Omental fat pad (tissue), 4 donors: ENCODE measurements around the gene PTPRG. TPM values are rescaled to one million over a fixed set of nuclear protein-coding genes. Genes with fewer than 3 reads are reported as not detected.

Experiments used
- ATAC-seq: fragments of 150-250 bp; one replicate; pipeline ENCODE4 v1.9.1; 2016; ENCODE audit warnings: mild to moderate bottlenecking, moderate library complexity; ENCODE audit not compliant: low FRiP score
- DNase-seq: peaks from one replicate; pipeline ENCODE4 v3.0.0-alpha.2; 2019; ENCODE audit warnings: low spot score
- total RNA-seq, 4 donors: library from RNA; depleted of rRNA; stranded (reverse); fragments of >200 nt; gene quantifications; one replicate each; pipeline ENCODE4 v1.1.0, GENCODE V29; 2016
- TF ChIP-seq, protein P1 (sequence below), 3 donors: fragments of 450-650 bp; IDR thresholded peaks; one replicate each; pipeline ENCODE4 v1.5.1; 2016 to 2017; ENCODE audit warnings: antibody characterized with exemption in 3 of 3, mild to moderate bottlenecking in 3 of 3, moderate library complexity in 2 of 3

PTPRG gene
- total RNA-seq, 4 donors from 2014 or later: 90.0 to 172 (median 104) TPM

DNA sequence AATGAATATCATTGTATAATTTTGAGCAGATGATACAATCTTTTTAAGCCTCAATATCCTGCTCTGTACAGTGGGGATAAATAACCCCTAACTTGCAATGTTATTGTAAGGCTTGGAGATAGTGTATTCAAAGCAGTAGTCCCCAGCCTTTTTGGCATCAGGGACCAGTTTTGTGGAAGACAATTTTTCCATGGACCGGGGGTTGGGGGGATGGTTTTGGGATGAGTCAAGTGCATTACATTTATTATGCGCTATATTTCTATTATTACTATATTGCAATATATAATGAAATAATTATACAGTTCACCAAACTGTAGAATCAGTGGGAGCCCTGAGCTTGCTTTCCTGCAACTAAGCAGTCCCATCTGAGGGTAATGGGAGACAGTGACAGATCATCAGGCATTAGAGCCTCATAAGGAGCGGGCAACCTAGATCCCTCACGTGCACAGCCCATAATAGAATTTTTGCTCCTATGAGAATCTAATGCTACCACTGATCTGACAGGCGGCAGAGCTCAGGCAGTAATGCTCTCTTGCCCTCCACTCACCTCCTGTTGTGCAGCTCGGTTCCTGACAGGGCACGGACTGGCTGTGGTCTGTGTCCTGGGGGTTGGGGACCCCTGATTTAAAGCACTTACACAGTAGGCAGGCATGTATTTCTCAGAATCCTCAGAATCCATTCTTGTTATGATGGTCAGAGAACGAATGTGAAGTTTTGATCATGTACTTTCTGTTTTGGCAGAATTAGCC, 102.2 kb downstream of the PTPRG start:
- ATAC-seq (no peak), DNase-seq (no peak)
- TF ChIP-seq, protein P1, sequence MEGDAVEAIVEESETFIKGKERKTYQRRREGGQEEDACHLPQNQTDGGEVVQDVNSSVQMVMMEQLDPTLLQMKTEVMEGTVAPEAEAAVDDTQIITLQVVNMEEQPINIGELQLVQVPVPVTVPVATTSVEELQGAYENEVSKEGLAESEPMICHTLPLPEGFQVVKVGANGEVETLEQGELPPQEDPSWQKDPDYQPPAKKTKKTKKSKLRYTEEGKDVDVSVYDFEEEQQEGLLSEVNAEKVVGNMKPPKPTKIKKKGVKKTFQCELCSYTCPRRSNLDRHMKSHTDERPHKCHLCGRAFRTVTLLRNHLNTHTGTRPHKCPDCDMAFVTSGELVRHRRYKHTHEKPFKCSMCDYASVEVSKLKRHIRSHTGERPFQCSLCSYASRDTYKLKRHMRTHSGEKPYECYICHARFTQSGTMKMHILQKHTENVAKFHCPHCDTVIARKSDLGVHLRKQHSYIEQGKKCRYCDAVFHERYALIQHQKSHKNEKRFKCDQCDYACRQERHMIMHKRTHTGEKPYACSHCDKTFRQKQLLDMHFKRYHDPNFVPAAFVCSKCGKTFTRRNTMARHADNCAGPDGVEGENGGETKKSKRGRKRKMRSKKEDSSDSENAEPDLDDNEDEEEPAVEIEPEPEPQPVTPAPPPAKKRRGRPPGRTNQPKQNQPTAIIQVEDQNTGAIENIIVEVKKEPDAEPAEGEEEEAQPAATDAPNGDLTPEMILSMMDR (IDR thresholded peaks at IDR 0.05): no peak

DNA sequence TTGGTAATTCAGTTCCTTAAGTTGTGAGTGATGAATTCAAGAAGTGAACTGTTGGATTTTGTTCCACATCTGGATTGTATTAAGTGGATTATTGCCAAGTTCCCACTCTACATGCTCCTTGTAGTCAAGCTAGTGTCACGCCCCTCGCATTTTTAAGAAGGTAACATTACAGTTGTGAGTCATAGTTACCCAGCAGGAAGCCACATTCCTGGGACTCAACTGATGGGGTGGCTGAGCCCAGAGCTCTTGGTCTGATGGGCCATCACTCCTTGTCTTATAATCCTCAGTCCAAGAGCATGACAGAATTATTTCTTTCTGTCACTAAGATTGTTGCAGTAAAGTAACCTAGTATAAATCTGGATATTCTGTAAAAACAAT, 102.7 kb downstream of the PTPRG start:
- ATAC-seq (no peak), DNase-seq (no peak)
- TF ChIP-seq, protein P1 (IDR thresholded peaks at IDR 0.05): no peak

DNA sequence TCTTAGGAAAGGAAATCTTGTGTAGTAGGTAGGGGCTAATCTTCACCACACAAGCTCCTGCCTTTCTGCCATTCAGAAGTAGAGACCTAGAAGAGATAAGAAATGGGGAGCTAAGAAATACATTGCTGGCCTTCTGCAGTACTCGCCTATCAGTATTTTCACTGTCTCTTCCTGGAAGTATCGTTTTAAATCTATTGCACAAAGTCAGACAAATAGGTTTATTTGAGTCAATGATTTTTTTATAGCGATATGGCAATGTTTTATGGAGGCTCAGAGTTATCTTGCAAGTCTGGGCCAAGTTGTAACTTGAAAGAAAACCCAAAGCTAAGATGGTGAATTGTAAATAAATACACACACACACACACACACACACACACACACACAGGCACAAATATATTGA, 103.8 kb downstream of the PTPRG start:
- TF ChIP-seq, protein P1 (IDR thresholded peaks at IDR 0.05): no peak
- no peak for DNase-seq
- no peak for ATAC-seq

DNA sequence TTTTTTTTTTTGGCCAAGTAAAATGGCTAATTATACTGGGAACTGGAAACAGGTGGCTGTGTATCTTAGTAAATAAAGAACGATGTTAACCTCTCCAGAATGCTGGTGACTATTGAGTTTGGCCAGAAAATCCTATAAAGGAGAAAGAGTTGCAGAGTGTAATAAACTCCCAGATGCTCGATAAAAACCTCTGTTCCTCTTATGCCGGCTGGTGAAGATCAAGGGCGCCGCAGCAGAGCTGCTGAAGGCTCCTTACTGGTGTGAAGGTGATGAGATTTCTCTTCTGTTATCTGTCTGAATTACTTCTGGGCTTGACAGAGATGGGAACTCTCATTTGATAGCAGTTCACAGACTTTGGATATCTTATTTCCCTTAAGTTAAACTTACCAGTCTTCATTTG, 104.6 kb downstream of the PTPRG start:
- TF ChIP-seq, protein P1 (IDR thresholded peaks at IDR 0.05): no peak
- no peak for DNase-seq
- no peak for ATAC-seq

DNA sequence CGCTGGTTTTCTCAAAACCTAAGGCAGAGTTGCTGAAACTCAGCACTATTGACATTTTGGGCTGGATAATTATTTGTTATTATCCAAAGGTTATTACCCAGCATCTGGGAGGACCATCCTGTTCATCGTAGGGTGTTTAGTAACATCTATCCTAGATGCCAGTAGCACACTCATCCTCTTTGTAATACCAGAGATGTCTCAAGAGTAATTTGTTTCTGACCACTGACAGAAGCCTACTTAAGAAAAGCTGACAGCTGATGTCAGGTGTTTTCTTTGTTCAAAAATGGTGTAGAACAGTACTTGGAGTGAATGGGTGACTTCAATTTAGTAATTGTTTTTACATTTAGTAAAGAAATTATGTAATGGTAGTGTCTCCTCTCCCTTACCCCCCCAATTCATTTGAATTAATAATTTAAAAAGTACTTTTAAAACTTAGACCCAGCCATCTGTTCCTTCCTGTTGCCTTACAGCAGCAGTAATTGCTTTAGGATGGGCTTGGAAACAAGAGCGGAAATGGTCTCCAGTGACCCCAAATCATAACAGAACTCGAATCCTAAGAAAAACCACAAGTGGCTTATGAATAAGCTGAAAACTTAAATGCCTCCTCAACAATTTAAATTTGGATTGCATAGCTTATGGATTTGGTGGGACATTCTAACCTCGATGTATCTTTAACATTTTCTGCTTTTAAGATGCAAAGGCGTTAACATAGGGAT, 105.4 kb downstream of the PTPRG start:
- TF ChIP-seq, protein P1 (IDR thresholded peaks at IDR 0.05): no peak
- ATAC-seq (no peak), DNase-seq (no peak)

DNA sequence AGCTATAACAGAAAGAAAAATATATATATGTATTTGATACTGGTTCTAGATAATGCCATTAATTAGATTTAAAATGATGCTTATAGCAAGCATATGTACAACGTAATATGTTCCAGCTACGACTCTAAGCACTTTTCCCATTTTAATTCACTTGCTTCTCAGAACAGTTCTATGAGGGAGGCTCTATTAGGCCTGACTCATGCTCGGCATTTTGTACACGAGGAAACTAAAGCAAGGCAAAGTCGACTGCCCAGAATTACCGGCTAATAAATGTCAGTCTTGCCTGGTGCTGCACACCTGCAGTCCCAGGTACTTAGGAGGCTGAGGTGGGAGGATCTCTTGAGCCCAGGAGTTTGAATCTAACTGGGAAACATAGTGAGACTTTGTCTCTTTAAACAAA, 106.0 kb downstream of the PTPRG start:
- no peak for DNase-seq
- TF ChIP-seq, protein P1 (IDR thresholded peaks at IDR 0.05): no peak
- ATAC-seq: no peak

DNA sequence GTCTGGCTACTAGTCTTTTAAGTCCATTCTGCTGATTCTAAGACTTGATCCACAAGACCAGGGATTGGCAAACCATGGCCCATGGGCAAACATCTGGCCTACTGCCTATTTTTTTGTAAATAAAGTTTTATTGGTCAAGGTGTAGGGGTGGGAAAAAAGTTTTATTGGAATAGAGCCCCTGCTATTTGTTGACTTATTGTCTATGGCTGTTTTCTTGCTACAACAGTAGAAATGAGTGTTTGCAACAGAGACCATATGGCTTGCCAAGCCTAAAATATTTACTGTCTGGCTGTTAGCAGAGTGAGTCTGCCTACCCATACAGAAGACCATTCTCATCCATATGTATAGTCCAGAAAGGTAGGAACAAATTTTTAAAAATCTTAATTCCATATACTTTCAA, 106.4 kb downstream of the PTPRG start:
- TF ChIP-seq, protein P1 (IDR thresholded peaks at IDR 0.05): no peak
- no peak for ATAC-seq
- DNase-seq: no peak
